Motor neuron (in vitro differentiated cells): ENCODE measurements around the gene MAPK8IP3. TPM values are rescaled to one million over a fixed set of nuclear protein-coding genes. Genes with fewer than 3 reads are reported as not detected.

Experiments used
- ATAC-seq, 8 experiments: fragments of 200-7000 bp; cut with Tn5 transposase; replicated peaks in 6 of 8; 2 replicates each; pipeline ENCODE4 v1.8.0; 2021; ENCODE audit warnings: mild to moderate bottlenecking in 8 of 8, moderate library complexity in 8 of 8
- H3K27ac ChIP-seq, 2 donors: fragments of 250-450 bp; sonication (Bioruptor Pico); 2 replicates each; pipeline ENCODE4 v1.9.0; 2021; ENCODE audit warnings: antibody characterized with exemption in 2 of 2, mild to moderate bottlenecking in 2 of 2, moderate library complexity in 1 of 2
- H3K4me1 ChIP-seq, 2 donors: fragments of 250-450 bp; sonication (Bioruptor Pico); replicated peaks in 1 of 2; 2 replicates each; pipeline ENCODE4 v1.6.1; 2021; ENCODE audit warnings: antibody characterized with exemption in 2 of 2, mild to moderate bottlenecking in 2 of 2, moderate library complexity in 1 of 2
- H3K4me3 ChIP-seq, 5 donors: fragments of 250-450 bp; sonication (Bioruptor Pico); 2 replicates each; pipeline ENCODE4 v1.9.0; 2021; ENCODE audit warnings: antibody characterized with exemption in 5 of 5, mild to moderate bottlenecking in 5 of 5, moderate library complexity in 4 of 5
- WGBS, 10 experiments: fragments of 450-650 bp; shearing (Covaris generic); methylation state at CpG; one replicate each; pipeline ENCODE4 v1.0.0; 2022; 5-methylcytosine and 5-hydroxymethylcytosine counted together
- in situ Hi-C, 9 experiments: fragments of 400-800 bp; cut with MboI; loops; one replicate each; pipeline ENCODE4 v1.15.0; 2021; ENCODE audit warnings: low sequenced_read_pairs in 9 of 9, low pct_unique_long_range_greater_than_20kb in 2 of 9; ENCODE audit not compliant: unreplicated experiment in 9 of 9
- total RNA-seq, 8 experiments: library from RNA; unstranded; fragments of 300-600 nt; gene quantifications; 2 replicates each; pipeline versions ENCODE4 v1.2.3 to v1.2.4, GENCODE V29; 2022

MAPK8IP3 gene
- total RNA-seq, 8 experiments from 2014 or later, result 22.1 to 99.5 (median 55.4) TPM

- ATAC-seq, result peak; percentile 56 to 73 (median 70)
- WGBS, 10 experiments, result no CpG with 5 or more reads among the region's 108 CpGs
- in situ Hi-C loops, result no loop called here
- Histone ChIP-seq H3K27ac (peak within 1 kb of the TSS; percentile 93 to 95), H3K4me3 (peak within 1 kb of the TSS; percentile 73 to 96 (median 84)), H3K4me1 (peaks cover 16 to 17% of the 10 kb centered on the region in 2 donors)
Measured at GRCh38 chr16:1772908-1773702, 67.1 kb downstream of the MAPK8IP3 start, which contains the start of gene MRPS34. TSS of gene MRPS34 (minus strand) at chr16:1773134. CDS start at chr16:1773119, 15 bp downstream.

GRCh38 chr16:1773703-1774447 lies 67.9 kb downstream of the MAPK8IP3 start:
- H3K27ac ChIP-seq, result peak overlapping the region; percentile 93 to 95
- in situ Hi-C loops, result no loop called here
- WGBS, 10 experiments, result 0 to 18% (median 0%) methylated on average over 1 to 6 of the region's 45 CpGs; no CpG with 5 or more reads in 5 of the 10 experiments
- peak in 3 of 8 experiments; percentile 0 to 3 (median 2) for ATAC-seq
- H3K4me3 ChIP-seq, result peak overlapping the region; percentile 73 to 96 (median 84)
- H3K4me1 ChIP-seq, result peaks cover 16 to 17% of the 10 kb centered on the region in 2 donors

GRCh38 chr16:1774448-1774780 lies 68.4 kb downstream of the MAPK8IP3 start:
- in situ Hi-C loops, result no loop called here
- peak overlapping the region; percentile 73 to 96 (median 84) for H3K4me3 ChIP-seq
- peaks cover 16 to 17% of the 10 kb centered on the region in 2 donors for H3K4me1 ChIP-seq
- H3K27ac ChIP-seq, result no peak overlapping the region
- ATAC-seq, result no peak
- 80% methylated on average over 1 to 2 of the region's 7 CpGs; no CpG with 5 or more reads in 8 of the 10 experiments for WGBS, 10 experiments

GRCh38 chr16:1775006-1775845 lies 69.2 kb downstream of the MAPK8IP3 start:
- H3K27ac ChIP-seq, result no peak overlapping the region
- H3K4me1 ChIP-seq, result peaks cover 14 to 15% of the 10 kb centered on the region in 2 donors
- in situ Hi-C loops, result no loop called here
- WGBS, 10 experiments, result 85 to 100% (median 89%) methylated on average over 2 to 6 of the region's 30 CpGs; no CpG with 5 or more reads in 6 of the 10 experiments
- ATAC-seq, result no peak
- H3K4me3 ChIP-seq, result no peak overlapping the region

GRCh38 chr16:1775846-1776671 lies 70.1 kb downstream of the MAPK8IP3 start:
- no peak for ATAC-seq
- no peak overlapping the region for H3K27ac ChIP-seq
- 86 to 100% (median 96%) methylated on average over 1 to 7 of the region's 28 CpGs; no CpG with 5 or more reads in 6 of the 10 experiments for WGBS, 10 experiments
- peaks cover 13 to 14% of the 10 kb centered on the region in 2 donors for H3K4me1 ChIP-seq
- no peak overlapping the region for H3K4me3 ChIP-seq
- in situ Hi-C loops, result no loop called here

- Histone ChIP-seq H3K27ac (no peak overlapping the region), H3K4me3 (no peak overlapping the region), H3K4me1 (peaks cover 18% of the 10 kb centered on the region in 2 donors)
- in situ Hi-C loops, result no loop called here
- no peak for ATAC-seq
- WGBS, 10 experiments, result 64 to 100% (median 88%) methylated on average over 2 to 4 of the region's 13 CpGs; no CpG with 5 or more reads in 6 of the 10 experiments
Measured at GRCh38 chr16:1776672-1776955, 70.6 kb downstream of the MAPK8IP3 start.

GRCh38 chr16:1776991-1777374 lies 71.0 kb downstream of the MAPK8IP3 start:
- no peak overlapping the region for H3K27ac ChIP-seq
- peaks cover 18% of the 10 kb centered on the region in 2 donors for H3K4me1 ChIP-seq
- in situ Hi-C loops, result no loop called here
- ATAC-seq, result no peak
- 90 to 100% (median 94%) methylated on average over 1 to 9 of the region's 22 CpGs; no CpG with 5 or more reads in 7 of the 10 experiments for WGBS, 10 experiments
- H3K4me3 ChIP-seq, result no peak overlapping the region

- WGBS, 10 experiments, result 60 to 100% (median 82%) methylated on average over 1 to 8 of the region's 36 CpGs; no CpG with 5 or more reads in 5 of the 10 experiments
- H3K27ac ChIP-seq, result no peak overlapping the region
- no peak overlapping the region for H3K4me3 ChIP-seq
- H3K4me1 ChIP-seq, result peaks cover 18% of the 10 kb centered on the region in 2 donors
- in situ Hi-C loops, result no loop called here
- ATAC-seq, result no peak
Measured at GRCh38 chr16:1777375-1778199, 71.6 kb downstream of the MAPK8IP3 start.

GRCh38 chr16:1778200-1779179 lies 72.5 kb downstream of the MAPK8IP3 start:
- no peak overlapping the region for H3K4me3 ChIP-seq

GRCh38 chr16:1779234-1779701 lies 73.3 kb downstream of the MAPK8IP3 start:
- no peak for ATAC-seq
- 40 to 87% (median 50%) methylated on average over 1 to 4 of the region's 8 CpGs; no CpG with 5 or more reads in 6 of the 10 experiments for WGBS, 10 experiments
- no peak overlapping the region for H3K4me3 ChIP-seq
- peaks cover 20 to 21% of the 10 kb centered on the region in 2 donors for H3K4me1 ChIP-seq
- H3K27ac ChIP-seq, result no peak overlapping the region
- in situ Hi-C loops, result no loop called here

More at GRCh38 chr16:1778200-1779179, 72.5 kb downstream of the MAPK8IP3 start:
- H3K27ac ChIP-seq, result no peak overlapping the region
- ATAC-seq, result no peak
- in situ Hi-C loops, result no loop called here
- WGBS, 10 experiments, result 0 to 100% (median 76%) methylated on average over 1 to 12 of the region's 34 CpGs; no CpG with 5 or more reads in 4 of the 10 experiments
- peaks cover 18% of the 10 kb centered on the region in 2 donors for H3K4me1 ChIP-seq
